Activated naive CD4-positive, alpha-beta T cell treated with Interleukin-2 at 50 U/mL for 16 hours (primary cell): ENCODE measurements around the gene XDH.

Experiments used
- DNase-seq: peaks from one replicate; pipeline ENCODE4 v3.0.0-alpha.2; 2020

Gene XDH

DNA sequence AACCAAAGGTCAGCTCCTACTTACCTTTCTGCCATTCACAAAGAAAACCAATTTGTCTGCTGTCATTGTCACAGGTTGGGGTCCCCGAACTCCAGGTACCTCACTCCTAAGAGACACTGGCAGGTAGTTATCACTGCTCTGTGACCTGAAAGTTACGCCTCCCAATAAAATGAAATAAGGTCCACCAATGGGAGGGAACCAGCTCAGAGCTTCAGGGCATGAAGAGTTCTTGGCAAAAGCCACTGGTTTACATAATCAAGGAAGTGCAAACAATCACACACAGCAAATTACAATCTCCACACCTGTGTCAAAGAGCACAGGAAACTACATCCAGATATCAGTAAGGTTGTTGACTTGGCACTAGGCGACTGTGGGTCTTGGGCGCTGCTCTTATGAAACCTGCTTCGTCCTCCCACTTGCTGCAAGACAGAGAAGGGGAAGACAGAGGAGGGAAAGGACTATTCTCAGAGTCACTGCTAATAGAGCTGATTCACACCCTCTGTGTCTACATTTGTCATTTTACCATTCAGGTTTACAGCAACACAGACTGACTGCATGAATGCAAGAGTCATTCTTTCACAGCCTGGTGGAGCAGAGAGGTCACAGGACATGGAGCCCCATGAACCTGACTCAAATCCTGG lies at the start of gene XDH:
Gene XDH (minus strand): TSS at position 142 of the 641 bp plus-strand sequence. CDS start 76 bp downstream, at position 66.
- no peak for DNase-seq

DNA sequence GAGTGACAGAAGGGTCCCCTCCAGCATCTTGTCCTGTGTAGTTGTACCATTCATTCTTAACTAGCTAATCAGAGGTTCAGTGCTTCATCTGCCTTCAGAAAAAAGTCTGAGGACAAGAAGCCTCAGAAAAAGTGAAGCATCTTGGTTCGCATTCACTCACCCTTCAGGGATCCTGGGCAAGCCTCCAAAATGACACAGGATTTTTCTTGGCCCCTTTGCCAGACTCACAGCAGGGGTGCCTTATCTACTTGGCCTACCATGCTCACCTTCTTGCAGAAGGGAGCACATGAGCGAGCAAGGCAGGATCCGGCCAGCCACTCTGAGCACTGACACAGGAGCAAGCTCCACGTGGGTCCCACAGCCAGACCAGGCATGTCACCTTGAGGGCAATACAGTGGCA lies 43.1 kb upstream of the XDH start:
- DNase-seq: no peak

DNA sequence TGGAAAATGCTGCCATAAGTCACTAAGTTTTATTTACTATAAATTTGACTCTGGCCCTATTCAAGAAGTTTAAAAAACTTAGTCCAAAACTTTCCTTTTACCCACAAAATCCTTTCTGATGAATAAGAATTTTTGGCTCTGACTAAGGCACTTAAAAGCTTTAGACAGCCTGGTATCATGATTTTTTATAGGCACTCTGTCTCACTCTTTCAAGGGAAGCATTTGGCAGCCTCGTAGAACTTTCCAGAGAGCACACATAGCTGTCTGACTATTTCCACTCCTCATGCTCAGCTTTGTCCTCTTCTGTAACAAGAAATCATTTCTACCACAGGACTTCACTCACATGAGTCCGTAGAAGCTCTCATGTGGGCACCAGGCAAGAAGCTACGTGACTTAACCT lies 32.3 kb upstream of the XDH start:
- no peak for DNase-seq

DNA sequence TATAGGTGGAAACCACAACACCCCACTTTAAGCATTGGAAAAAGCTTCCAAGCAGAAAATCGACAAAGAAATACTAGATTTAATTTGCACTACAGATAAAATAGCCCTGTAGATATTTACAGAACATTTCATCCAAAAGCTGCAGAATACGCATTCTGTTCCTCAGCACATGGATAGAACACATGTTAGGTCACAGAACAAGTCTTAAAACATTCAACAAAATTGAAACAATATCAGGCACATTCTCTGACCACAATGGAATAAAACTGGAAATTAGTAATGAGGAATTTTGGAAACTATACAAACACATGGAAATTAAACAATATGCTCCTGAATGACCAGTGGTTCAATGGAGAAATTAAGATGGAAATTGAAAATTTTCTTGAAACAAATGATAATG lies 27.8 kb upstream of the XDH start:
- DNase-seq: no peak

DNA sequence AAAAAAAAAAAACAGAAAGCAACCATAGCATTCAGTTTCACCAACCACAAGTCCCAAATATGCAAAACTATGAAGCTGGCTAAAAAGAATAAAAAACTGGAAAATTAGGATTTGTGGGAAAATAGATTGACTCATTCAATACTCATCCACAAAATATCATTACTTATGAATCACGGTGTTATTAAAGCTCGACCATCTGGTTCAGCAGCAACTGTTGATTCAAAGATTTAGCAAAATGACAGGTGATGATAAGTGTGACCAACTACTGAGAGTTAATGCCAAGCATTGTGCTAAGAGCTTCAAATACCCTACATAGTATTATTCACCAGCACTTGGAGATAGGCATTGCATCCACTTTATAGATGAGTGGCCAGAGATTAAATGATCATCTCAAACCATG lies 26.2 kb upstream of the XDH start:
- DNase-seq: no peak

DNA sequence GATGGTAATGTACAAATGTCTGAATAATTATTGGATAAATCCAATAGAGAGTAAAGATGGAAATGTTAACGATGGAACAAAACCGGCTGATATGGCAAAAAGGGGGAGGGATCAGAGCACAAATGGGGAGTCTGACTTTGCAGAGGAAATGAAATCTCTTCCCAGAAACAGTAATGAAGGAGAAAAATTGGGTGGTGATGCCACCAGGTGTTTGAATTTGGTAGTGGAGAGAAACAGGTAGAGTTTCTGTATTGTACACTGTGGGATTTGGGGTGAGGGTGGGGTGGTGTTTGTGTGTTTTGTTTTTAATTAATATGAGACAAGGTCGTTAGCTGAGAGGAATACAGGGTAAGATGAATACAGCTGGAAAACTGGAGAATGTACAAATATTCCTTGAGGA lies 20.4 kb upstream of the XDH start:
- DNase-seq: no peak

DNA sequence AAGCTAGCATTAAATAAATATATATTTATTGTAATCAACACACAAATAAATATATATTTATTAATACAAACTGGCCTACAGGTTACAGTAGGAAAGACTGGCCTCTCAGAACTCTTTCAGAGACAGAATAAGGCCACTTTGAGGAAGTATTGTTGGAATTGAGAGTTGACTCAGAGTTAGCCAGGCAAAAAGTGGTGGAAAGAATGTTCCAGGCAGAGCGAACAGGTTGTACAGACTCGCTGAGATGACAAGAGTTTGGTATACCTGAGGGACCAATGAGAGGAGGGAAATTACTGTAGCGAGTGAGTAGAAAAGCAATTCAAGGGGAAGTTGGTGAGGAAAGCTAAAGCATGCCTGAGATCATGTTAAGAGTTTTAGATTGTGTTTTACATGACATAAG lies 19.0 kb upstream of the XDH start:
- DNase-seq: no peak

DNA sequence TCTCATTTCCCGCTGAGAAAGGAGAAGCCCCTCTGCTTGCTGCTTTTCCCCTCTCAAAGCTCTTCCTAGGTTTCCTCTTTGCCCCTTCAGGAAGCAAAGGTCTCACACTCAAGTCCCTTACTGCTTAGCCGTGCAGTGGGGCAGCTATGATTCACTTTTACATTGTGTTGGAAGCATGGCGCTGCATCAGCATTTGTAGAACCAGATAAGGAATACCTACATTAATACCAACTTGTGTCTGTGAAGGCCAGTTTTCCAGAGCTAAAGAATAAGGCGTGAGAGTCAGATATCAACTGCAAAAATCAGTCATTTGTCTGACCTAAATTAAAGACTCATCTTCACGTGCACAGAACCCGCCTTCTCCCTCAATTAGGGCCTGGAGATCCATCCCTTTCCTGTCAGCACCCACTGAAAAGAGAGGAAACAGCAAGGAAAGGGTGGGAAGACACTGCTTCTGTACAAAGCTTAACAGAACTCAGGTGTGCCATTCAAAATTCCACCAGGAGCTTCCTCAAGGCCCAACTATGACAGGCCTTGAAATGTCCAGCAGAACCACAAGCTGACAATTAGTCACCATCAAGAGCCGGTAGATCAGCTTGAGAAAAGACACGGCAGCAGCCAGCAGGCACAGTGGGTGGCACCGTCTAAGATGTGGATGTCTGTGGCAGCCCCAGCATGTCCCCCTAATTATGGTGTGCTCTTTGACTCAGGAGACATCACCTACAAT lies 16.1 kb upstream of the XDH start:
- DNase-seq: no peak

DNA sequence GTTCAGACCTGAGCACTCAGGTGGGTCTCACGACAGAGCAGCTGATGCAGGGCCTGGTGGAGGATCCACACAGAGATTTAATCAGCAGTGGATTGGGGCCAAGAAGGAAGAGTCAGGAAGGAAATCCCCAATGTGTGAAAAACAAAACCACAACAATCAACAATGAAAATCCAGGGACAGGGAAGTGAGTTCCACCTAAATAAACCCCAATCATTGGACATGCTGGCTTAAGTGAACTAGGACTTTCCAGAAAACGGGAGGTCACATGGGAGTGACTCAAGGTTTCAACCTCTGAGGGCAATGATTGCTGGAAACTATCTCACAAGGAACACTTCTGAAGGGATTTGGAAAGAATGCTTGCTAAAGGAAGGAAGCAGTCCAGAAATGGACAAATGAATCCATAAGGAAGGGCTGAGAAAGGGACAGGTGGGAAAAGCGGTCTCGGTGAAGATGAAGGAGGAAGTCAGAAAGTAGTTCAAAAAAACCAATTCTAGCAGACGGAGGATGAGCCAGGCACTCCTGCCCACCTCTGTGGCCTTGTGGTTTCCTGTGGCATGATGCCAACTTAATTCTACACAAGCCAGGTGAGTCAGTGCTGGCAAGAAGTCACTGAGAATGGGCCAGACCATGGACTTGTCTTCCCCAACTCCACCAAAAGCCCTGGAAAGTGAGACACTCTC lies 15.4 kb upstream of the XDH start:
- DNase-seq: peak; percentile 58

DNA sequence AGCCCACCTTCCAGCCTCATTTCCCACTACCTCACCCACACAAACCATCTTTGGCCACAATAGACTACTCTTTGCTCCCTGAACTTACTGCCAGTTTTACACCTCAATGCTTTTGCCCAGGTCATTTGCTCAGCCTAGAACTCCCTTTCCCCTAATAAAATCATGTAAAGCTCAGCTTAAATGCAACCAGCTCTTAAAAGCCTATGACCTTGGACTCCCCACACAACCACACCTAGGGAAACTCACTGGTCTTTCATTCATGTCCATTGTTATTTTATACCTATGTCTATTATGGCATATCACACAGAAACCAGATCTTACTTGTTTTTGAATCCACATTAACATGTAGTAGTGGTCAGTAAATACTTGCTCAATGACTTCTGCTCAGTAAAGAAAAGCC lies 14.5 kb upstream of the XDH start:
- no peak for DNase-seq

DNA sequence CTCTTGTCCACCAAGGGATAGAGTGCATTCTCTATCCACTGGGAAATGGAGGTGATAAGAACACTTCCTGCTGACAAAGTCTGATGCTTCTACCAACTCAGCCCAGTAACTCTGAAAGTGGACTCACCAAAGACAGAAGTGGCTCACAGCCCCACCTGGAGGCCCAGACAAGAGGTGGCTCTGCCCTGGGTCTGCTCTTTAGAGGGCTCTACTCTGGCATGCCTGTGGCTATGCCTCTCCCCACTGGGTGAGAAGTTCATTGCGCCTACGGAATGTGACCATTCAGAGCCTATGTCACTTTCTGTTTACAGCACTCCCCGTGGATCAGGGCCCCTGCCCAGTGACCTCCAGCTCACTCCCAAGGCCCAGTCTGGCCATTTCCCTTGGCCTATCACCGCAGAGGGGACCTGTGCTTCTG lies 13.5 kb upstream of the XDH start:
- DNase-seq: no peak

DNA sequence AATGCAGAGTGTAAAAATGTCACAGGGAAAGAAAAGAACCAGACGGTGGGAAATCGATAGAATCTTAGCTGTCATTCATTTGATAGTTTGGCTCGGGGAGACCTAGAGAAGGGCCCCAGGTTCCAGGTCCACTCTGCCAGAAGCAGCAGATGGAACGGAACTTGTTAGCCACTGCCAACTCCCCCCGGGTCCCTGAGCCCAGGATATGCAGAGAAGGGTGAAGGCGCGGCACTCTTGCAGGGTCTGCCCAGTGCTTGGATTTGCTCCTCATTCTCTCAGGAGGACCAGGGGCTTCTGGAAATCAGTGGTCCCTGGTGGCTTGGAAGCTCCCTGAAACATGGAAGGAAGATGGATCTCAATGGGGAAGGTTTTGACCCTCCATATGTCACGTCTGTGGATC lies 11.6 kb upstream of the XDH start:
- DNase-seq: no peak

DNA sequence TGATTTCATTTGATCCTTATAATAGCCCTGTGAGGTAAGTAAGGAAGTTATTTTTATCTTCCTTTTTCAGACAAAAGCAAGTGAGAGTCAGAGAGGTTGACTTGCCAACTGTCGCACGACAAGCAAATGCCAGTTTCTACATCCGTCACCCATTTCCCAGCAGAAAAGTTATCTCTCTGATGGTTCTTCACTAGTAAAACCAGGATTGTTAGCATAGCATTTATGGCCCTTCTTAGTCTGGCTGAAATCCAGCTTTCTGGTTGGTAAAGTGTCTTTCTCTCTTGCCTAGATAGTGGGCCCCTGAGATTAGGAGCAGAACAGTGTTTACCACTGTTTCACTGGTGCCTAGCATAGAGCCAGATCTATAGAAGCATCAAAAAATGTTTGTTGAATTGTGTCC lies 7.1 kb upstream of the XDH start:
- DNase-seq: no peak

DNA sequence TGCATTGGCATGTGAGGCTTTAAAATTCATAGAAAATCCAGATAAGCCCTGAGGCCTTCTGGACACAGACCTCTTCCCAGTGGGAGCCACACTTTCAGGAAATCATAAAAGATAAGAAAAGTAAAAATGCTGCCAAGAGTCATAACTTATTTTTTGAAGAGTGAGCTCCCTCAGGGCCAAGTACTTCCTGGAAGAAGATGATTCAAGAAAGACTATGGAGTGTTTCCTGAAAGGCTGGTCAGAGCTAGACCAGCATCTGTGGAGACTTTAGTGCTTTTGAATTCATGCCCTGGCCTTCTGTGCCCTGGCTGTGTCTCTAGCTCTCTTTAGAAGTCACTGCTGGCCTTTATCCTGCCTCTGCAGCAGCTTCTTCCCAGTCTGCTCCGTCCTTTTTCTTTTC lies 6.4 kb upstream of the XDH start:
- no peak for DNase-seq

DNA sequence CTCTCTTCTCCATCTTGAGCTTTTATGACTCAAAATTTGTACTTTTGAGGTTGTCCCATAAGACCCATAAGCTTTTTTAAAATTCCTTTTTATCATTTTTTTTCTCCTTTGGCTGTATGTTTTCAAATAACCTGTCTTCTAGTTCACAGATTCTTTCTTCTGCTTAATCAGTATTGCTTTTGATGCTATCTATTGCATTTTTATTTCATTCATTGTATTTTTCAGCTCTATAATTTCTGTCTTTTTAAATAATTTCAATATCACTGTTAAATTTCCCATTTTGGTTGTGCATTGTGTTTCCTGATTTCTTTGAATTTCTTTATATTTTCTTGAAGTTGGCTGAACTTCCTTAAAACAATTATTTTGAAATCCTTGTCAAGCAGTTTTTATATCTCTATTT lies 4.8 kb upstream of the XDH start:
- no peak for DNase-seq

DNA sequence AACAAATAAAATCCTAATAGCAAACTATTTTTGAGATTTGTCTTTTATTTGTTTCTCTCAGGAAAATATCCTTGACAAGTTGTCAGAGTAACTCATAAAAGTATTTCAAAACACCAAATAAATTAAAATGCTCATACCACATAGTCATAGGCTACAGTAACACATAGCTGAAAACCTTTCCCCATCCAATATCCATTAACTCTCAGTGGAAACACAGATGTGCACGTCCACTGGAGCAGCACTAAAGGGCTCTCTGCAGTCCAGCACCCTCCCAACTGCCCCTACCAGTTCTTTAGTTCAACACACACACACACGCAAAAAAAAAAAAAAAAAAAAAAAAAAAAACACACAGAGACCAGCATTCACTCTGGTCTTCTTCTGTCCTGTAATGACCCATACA lies 879 bp upstream of the XDH start:
- no peak for DNase-seq

DNA sequence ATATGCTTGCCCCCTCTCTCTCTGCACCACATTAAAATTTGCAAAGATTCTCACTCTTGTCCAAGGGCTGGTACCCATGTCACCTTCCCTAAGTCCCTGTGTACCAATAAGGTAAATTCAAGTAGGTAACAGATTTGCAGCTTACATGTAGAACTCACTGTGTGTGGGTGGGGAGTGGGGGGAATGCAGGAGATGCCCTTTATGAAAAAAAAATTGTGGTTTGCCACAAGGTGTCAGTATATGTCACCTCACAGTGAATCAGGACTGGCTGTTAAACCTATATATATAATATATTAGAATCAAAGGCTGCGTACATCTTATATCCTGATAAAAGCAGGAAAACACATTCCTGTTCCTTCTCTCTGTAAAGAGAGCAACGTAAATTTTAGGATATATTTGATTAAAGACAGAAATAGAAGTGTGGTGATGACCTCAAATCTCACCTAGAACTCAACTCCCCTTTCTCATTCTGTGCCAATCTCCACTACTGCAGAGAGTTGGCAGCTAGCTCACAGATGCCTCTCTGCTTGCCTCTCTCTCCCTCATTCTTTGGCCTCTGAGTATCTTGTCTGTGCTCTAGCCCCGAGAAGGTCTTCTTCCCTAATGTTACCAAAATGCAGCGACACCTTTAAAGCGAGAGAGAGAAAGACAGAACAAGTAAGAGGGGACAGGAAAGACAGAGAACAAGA lies 536 bp downstream of the XDH start:
- DNase-seq: peak; percentile 17

DNA sequence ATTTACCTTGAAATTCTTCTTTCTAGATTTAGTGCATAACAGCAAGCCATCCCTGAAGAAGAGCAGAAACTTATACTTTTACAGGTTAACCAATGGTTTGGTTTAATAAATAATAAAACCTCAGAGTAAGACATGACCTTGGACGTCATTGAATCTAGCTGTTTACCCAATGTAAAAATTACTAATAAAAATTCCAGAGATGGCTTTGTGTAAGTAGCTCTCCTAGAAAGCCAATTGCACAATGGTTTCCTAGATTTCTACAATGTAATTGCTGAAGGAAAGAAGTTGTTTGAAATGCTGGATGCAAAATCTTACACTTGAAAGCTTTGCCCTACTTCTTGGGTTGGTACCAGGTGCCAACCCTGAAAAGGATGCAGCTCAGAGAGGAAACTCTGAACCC lies 1.5 kb downstream of the XDH start:
- DNase-seq: no peak

DNA sequence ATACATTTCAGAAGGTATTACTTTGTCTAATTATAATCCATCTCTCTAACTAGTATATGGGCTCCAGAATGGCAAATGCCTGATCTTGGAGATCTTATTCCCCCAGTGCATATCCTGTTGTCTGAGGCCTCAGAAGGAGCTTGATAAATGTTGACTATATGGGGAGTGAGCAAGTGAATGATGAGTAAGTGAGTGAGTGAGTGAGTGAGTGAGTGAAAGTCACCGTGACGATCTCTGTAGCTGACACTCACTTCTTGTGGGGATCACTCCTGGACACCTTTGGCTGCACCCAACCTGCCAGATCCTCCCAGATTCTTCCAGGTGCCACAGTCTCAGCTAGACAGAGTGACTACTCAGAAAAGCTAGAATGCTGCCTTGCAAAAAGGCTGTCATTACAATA lies 2.8 kb downstream of the XDH start:
- DNase-seq: no peak

DNA sequence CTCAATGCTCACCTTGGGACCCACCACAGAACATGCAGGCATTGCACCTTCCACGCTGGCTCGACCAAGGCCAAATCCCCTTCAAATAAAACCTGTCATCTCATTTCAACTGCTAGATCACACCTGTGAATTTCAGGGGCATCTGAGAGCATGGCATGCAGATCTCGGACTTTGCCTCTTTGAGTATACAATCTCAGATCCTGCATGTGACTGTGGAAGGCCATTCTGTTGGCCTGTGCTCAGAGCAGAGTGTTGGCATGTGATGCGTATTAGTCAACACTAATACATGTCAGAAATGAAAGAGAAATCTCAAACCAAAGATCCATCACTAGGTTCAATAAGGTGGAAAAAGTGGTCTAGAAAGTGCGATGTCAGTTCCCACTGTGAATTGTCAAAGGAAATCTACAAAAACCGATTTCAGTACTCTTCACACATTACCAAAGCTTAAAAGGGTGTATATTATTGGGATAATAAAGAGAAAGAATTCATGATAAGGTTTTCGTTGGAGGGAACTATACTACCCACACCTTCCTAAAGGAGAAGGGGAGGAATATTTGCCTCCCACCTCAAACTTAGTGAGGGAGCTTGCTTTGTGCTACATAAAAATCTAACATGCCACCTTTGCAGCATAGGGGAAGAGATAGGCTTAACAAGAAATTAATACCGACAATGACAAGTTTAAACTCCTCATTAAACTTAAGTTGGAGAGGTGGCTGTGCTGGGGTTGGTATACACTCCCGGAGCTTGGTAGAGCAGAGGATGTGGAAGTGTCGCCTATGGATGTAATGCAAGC lies 7.8 kb downstream of the XDH start:
- DNase-seq: no peak

DNA sequence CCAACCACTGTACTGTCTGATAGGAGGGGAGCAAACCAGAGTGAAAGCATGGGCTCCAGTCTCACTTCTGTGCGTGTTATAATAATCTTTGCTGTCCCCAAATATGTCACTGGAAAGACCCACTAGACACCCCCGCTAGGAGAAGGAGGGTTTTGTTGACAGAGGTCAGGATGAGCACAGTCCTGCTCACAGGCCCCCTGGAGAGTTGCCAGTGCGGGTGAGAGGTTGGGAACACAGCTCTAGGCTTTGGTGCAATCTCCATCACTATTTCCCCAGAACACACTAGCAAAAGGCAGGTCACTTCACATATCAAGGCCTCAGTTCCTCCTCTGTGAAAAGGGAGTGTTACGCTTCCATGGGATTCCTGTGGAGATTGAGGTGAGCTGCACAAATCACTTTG lies 9.7 kb downstream of the XDH start:
- no peak for DNase-seq

DNA sequence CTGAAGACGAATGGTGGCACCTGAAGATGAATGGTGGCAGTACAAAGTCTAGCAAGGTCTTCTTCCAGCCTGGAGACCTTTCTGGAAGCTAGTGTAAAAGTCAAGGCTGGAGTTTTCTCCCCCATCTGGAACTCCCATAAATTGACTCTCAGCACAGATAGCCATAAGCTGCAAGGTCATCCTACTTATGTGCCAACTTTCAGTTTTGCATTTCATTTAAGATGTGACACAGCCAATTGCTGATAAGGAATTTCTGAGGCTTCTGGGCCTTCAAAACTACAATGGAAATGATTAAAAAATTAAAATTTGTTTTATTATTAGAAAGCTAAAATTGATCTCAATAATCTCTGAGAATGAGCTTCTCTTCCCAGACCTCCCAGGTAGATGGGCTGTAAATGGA lies 10.2 kb downstream of the XDH start:
- no peak for DNase-seq

DNA sequence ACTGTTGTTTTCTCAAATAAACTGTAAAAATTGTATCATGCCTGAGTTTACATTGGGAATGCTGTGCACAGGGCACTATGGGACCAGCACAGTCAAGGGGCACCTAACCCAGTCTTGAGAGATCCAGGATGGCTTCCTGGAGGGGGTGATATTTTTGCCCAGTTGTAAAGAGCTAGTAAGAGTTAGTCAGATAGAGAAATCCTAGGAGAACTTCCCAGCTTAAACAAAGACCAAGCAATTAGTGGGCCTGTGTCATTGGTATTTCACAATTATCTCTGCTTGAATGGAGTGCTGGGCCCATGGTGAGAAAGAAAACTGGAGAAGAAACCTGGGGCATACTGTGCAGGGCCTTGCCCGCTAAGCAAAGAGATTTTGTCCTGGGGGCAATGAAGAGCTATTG lies 12.2 kb downstream of the XDH start:
- no peak for DNase-seq
